ENCODE results near the gene SLC22A24.
"Not testable (repeated sequence)": the region's sequence is repeated elsewhere in the genome, so short reads cannot be mapped to it uniquely, and the experiment has no call there.

SLC22A24 gene

DNA sequence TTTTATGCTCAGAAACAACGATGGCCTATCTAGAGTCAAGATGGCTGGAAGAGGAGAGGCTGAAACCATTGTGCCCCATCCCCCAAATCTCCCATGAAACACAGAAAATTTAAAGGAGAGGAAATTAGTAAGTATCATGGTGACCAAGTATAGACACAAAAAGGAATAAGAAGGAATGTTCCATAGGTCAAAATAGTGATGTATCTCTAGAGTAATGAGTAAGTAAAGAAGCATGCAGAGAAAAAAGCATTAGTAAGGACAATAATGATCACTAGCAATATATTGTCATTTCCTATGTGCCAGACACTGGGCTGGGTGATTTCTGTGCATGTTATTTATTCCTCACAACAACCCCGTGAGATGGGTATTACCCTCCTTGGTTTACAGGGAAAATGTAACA is 2.6 kb upstream of the SLC22A24 start:
- Histone ChIP-seq H3K4me3 (ENCODE audit: low read depth, low read length) (no peak overlapping the region), H3K36me3 (replicated peaks) (no peaks in the 10 kb centered on the region), H3K27me3 (replicated peaks) (no peaks in the 10 kb centered on the region), H3K27ac (no peak overlapping the region)
- in situ Hi-C loops (cut with HindIII; ENCODE audit: low pct_ligation_motif_present, low sequenced_read_pairs): no loop called here
- DNase-seq: peak; percentile 7
- TF ChIP-seq, protein P1, sequence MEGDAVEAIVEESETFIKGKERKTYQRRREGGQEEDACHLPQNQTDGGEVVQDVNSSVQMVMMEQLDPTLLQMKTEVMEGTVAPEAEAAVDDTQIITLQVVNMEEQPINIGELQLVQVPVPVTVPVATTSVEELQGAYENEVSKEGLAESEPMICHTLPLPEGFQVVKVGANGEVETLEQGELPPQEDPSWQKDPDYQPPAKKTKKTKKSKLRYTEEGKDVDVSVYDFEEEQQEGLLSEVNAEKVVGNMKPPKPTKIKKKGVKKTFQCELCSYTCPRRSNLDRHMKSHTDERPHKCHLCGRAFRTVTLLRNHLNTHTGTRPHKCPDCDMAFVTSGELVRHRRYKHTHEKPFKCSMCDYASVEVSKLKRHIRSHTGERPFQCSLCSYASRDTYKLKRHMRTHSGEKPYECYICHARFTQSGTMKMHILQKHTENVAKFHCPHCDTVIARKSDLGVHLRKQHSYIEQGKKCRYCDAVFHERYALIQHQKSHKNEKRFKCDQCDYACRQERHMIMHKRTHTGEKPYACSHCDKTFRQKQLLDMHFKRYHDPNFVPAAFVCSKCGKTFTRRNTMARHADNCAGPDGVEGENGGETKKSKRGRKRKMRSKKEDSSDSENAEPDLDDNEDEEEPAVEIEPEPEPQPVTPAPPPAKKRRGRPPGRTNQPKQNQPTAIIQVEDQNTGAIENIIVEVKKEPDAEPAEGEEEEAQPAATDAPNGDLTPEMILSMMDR (IDR thresholded peaks at IDR 0.05; ENCODE audit: low read depth, low read length, missing control alignments): no peak

DNA sequence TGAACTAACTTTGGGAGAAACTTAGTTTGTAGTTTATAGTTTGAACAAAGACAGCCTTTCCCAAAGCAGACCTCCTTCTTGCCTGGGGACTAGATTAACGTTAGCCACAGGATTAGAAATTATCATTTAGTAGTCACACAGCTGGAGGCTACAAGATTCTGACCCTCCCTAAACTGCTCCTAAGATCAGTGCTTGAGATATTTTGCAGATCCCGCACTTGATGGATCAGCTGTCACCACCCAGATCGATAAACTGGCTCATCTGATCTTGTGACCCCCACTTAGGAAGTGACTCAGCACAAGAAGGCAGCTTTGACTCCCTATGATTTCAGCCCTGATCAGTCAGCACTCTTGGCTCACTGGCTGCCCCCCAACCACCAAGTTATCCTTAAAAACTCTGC is 1.6 kb downstream of the SLC22A24 start:
- no peak for DNase-seq
- Histone ChIP-seq H3K36me3 (replicated peaks) (no peaks in the 10 kb centered on the region), H3K4me3 (ENCODE audit: low read depth, low read length) (no peak overlapping the region), H3K27me3 (replicated peaks) (no peaks in the 10 kb centered on the region), H3K27ac (no peak overlapping the region)
- TF ChIP-seq, protein P1 (IDR thresholded peaks at IDR 0.05; ENCODE audit: low read depth, low read length, missing control alignments): no peak
- in situ Hi-C loops (cut with HindIII; ENCODE audit: low pct_ligation_motif_present, low sequenced_read_pairs): no loop called here

DNA sequence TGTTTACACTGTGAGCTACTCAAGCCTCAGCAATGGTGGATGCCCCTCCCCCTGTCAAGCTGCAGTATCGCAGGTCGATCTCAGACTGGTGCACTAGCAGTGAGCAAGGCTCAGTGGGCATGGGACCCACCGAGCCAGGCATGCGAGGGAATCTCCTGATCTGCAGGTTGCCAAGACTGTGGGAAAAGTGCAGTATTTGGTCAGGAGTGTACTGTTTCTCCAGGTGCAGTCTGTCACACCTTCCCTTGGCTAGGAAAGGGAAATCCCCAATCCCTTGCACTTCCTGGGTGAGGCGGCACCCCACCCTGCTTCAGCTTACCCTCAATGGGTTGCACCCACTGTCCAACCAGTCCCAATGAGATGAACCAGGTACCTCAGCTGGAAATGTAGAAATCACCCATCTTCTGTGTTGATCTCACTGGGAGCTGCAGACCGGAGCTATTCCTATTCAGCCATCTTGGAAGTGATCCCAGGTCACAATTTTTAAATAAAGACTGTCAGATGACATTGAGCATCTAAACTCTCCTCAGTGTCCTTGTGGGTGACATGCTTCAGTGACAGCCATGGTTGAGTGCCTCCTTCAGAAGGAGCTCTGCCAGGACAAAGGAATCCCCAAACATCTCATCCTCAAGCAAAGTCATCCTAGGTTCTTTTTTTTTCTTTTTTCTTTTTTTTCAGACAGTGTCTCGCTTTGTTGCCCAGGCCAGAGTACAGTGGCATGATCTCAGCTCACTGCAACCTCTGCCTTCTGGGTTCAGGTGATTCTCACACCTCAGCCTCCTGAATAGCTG is 10.8 kb downstream of the SLC22A24 start:
- no peak overlapping the region for H3K4me3 ChIP-seq (ENCODE audit: low read depth, low read length)
- no peaks in the 10 kb centered on the region for H3K27me3 ChIP-seq (replicated peaks)
- no peaks in the 10 kb centered on the region for H3K36me3 ChIP-seq (replicated peaks)
- DNase-seq: no peak
- TF ChIP-seq, protein P1 (IDR thresholded peaks at IDR 0.05; ENCODE audit: low read depth, low read length, missing control alignments): no peak
- in situ Hi-C loops (cut with HindIII; ENCODE audit: low pct_ligation_motif_present, low sequenced_read_pairs): no loop called here
- no peak overlapping the region for H3K27ac ChIP-seq

DNA sequence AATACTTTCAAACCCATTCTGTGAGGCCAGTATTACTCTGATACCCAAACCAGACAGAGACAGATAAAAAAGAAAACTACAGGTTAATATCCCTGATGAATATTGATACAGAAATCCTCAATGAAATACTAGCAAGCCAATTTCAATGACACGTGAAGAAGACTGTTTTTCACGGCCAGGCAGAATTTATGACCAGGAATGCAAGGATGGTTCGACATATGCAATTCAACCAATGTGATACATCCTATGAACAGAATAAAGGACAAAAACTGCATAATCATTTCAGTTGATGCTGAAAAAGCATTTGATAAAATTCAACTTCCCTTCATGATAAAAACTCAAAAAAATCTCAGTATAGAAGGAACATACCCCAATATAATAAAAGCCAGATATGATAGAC is 44.5 kb downstream of the SLC22A24 start:
- Histone ChIP-seq H3K4me3 (ENCODE audit: low read depth, low read length) (no peak overlapping the region), H3K27me3 (replicated peaks) (no peaks in the 10 kb centered on the region), H3K36me3 (replicated peaks) (no peaks in the 10 kb centered on the region), H3K27ac (no peak overlapping the region)
- TF ChIP-seq, protein P1 (IDR thresholded peaks at IDR 0.05; ENCODE audit: low read depth, low read length, missing control alignments): no peak
- in situ Hi-C loops (cut with HindIII; ENCODE audit: low pct_ligation_motif_present, low sequenced_read_pairs): no loop called here
- no peak for DNase-seq

DNA sequence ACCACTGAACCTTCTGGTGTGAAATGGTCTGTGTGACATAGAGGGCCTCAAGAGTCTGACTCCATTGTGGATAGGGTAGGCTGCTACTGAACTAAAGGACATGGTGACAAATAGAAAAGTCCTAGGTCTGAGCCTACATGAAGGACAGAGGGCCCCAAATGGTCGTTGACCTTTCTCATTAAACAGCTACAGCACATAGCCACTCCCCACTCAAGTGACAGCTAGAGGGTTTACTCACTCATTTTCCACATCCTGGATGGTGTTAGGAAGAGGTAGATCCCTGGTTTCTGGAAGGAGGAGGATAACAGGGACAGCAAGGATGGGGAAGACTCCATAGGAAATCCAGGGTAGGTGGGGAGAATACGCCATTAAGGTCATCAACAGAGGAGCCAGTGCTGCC is 63.3 kb downstream of the SLC22A24 start:
- TF ChIP-seq, protein P1 (IDR thresholded peaks at IDR 0.05; ENCODE audit: low read depth, low read length, missing control alignments): no peak
- in situ Hi-C loops (cut with HindIII; ENCODE audit: low pct_ligation_motif_present, low sequenced_read_pairs): no loop called here
- Histone ChIP-seq H3K36me3 (replicated peaks) (no peaks in the 10 kb centered on the region), H3K27me3 (replicated peaks) (no peaks in the 10 kb centered on the region), H3K27ac (no peak overlapping the region), H3K4me3 (ENCODE audit: low read depth, low read length) (no peak overlapping the region)
- DNase-seq: no peak

DNA sequence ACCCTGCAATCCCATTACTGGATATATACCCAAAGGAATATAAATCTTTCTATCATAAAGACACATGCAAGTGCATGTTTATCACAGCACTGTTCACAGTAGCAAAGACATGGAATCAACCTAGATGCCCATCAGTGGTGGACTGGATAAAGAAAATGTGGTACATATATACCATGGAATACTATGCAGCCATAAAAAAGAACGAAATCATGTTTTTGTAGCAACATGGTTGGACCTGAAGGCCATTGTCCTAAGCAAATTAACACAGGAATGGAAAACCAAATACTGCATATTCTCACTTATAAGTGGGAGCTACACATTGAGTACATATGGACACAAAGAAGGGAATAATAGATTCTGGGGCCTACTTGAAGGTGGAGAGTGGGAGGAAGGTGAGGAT is 97.8 kb downstream of the SLC22A24 start:
- H3K4me3 ChIP-seq (ENCODE audit: low read depth, low read length); H3K36me3 ChIP-seq (replicated peaks); in situ Hi-C loops (cut with HindIII; ENCODE audit: low pct_ligation_motif_present, low sequenced_read_pairs); H3K27me3 ChIP-seq (replicated peaks); DNase-seq; H3K27ac ChIP-seq: not testable (repeated sequence)
